ENCODE data around the gene DNER.
A peak's percentile ranks its signal among the peaks of the same experiment; 100 is the strongest.
"Not testable (repeated sequence)": the region's sequence is repeated elsewhere in the genome, so short reads cannot be mapped to it uniquely, and the experiment has no call there.

The DNER gene

GRCh38 chr2:229714080-229714735, at the start of gene DNER:
TSS of gene DNER (minus strand) at chr2:229714555. CDS start at chr2:229714423, 132 bp downstream.
- DNase-seq (ENCODE audit: low spot score) = peak; percentile 84

GRCh38 chr2:229761663-229762062, 47.3 kb upstream of the DNER start:
- no peak for DNase-seq (ENCODE audit: low spot score)

- not testable (repeated sequence) for DNase-seq (ENCODE audit: low spot score)
Observed at GRCh38 chr2:229757462-229757861, 43.1 kb upstream of the DNER start.

GRCh38 chr2:229752970-229753729, 38.8 kb upstream of the DNER start:
- no peak for DNase-seq (ENCODE audit: low spot score)

- no peak for DNase-seq (ENCODE audit: low spot score)
Observed at GRCh38 chr2:229749779-229750178, 35.4 kb upstream of the DNER start.

GRCh38 chr2:229748950-229749349, 34.6 kb upstream of the DNER start:
- no peak for DNase-seq (ENCODE audit: low spot score)

- not testable (repeated sequence) for DNase-seq (ENCODE audit: low spot score)
Observed at GRCh38 chr2:229742691-229743090, 28.3 kb upstream of the DNER start.

- no peak for DNase-seq (ENCODE audit: low spot score)
Observed at GRCh38 chr2:229740279-229740678, 25.9 kb upstream of the DNER start.

GRCh38 chr2:229738024-229738625, 23.8 kb upstream of the DNER start:
- no peak for DNase-seq (ENCODE audit: low spot score)

- no peak for DNase-seq (ENCODE audit: low spot score)
Observed at GRCh38 chr2:229734410-229734809, 20.1 kb upstream of the DNER start.

GRCh38 chr2:229733611-229734245, 19.4 kb upstream of the DNER start:
- DNase-seq (ENCODE audit: low spot score) = no peak

- DNase-seq (ENCODE audit: low spot score) = no peak
Observed at GRCh38 chr2:229732897-229733296, 18.5 kb upstream of the DNER start.

GRCh38 chr2:229731916-229732315, 17.6 kb upstream of the DNER start:
- DNase-seq (ENCODE audit: low spot score) = no peak

GRCh38 chr2:229731363-229731762, 17.0 kb upstream of the DNER start:
- no peak for DNase-seq (ENCODE audit: low spot score)

- DNase-seq (ENCODE audit: low spot score) = no peak
Observed at GRCh38 chr2:229728370-229728769, 14.0 kb upstream of the DNER start.

GRCh38 chr2:229726643-229727042, 12.3 kb upstream of the DNER start:
- DNase-seq (ENCODE audit: low spot score) = no peak

- peak; percentile 82 for DNase-seq (ENCODE audit: low spot score)
Observed at GRCh38 chr2:229725716-229726574, 11.6 kb upstream of the DNER start.

GRCh38 chr2:229723192-229723591, 8.8 kb upstream of the DNER start:
- DNase-seq (ENCODE audit: low spot score) = not testable (repeated sequence)

- no peak for DNase-seq (ENCODE audit: low spot score)
Observed at GRCh38 chr2:229719926-229720647, 5.7 kb upstream of the DNER start.

- DNase-seq (ENCODE audit: low spot score) = no peak
Observed at GRCh38 chr2:229718057-229718456, 3.7 kb upstream of the DNER start.

- DNase-seq (ENCODE audit: low spot score) = no peak
Observed at GRCh38 chr2:229715895-229716507, 1.6 kb upstream of the DNER start.
